ENCODE measurements around the gene LEKR1.
"Not testable (repeated sequence)": the region's sequence is repeated elsewhere in the genome, so short reads cannot be mapped to it uniquely, and the experiment has no call there.

The LEKR1 gene

GRCh38 chr3:156808025-156808424, 18.1 kb upstream of the LEKR1 start:
- no peak for DNase-seq

GRCh38 chr3:156811089-156811862, 14.9 kb upstream of the LEKR1 start:
- DNase-seq = no peak

GRCh38 chr3:156812521-156813335, 13.4 kb upstream of the LEKR1 start:
- no peak for DNase-seq

GRCh38 chr3:156814295-156814694, 11.9 kb upstream of the LEKR1 start:
- no peak for DNase-seq

GRCh38 chr3:156816091-156816793, 9.9 kb upstream of the LEKR1 start:
- peak; percentile 61 for DNase-seq

- peak; percentile 88 for DNase-seq
Observed at GRCh38 chr3:156816794-156817645, 9.1 kb upstream of the LEKR1 start.

GRCh38 chr3:156817646-156818272, 8.4 kb upstream of the LEKR1 start:
- DNase-seq = no peak

- DNase-seq = no peak
Observed at GRCh38 chr3:156818273-156818651, 7.9 kb upstream of the LEKR1 start.

- no peak for DNase-seq
Observed at GRCh38 chr3:156818890-156819289, 7.3 kb upstream of the LEKR1 start.

GRCh38 chr3:156819842-156820691, 6.1 kb upstream of the LEKR1 start:
- DNase-seq = no peak

- no peak for DNase-seq
Observed at GRCh38 chr3:156820692-156821080, 5.5 kb upstream of the LEKR1 start.

GRCh38 chr3:156822626-156823260, 3.4 kb upstream of the LEKR1 start:
- DNase-seq = not testable (repeated sequence)

GRCh38 chr3:156825795-156826143, 384 bp upstream of the LEKR1 start:
- DNase-seq = no peak

- DNase-seq = no peak
Observed at GRCh38 chr3:156826896-156827882, 1.0 kb downstream of the LEKR1 start.

- no peak for DNase-seq
Observed at GRCh38 chr3:156831006-156831405, 4.9 kb downstream of the LEKR1 start.

GRCh38 chr3:156834435-156834834, 8.3 kb downstream of the LEKR1 start:
- DNase-seq = no peak

- DNase-seq = no peak
Observed at GRCh38 chr3:156834962-156835535, 8.9 kb downstream of the LEKR1 start.

- no peak for DNase-seq
Observed at GRCh38 chr3:156836701-156837100, 10.5 kb downstream of the LEKR1 start.

GRCh38 chr3:156837115-156837514, 11.0 kb downstream of the LEKR1 start:
- no peak for DNase-seq
